ENCODE data around the gene GLB1L2. TPM values are rescaled to one million over a fixed set of nuclear protein-coding genes. Genes with fewer than 3 reads are reported as not detected.

GLB1L2 gene
- polyA plus RNA-seq, 1 of the 3 experiments (the other 2 are of a cell fraction), result 3.4 TPM

- TF ChIP-seq ZBTB33 (IDR thresholded peaks at IDR 0.05; ENCODE audit: borderline replicate concordance, low read depth) (no peak), RFX5 (IDR thresholded peaks at IDR 0.05; ENCODE audit: low read length) (no peak), RXRA (IDR thresholded peaks at IDR 0.05; ENCODE audit: borderline replicate concordance, low read depth) (no peak), POLR2AphosphoS5 (IDR thresholded peaks at IDR 0.05; ENCODE audit: low read depth, low read length) (no peak)
These were observed 41.2 kb downstream of the GLB1L2 start (continued) for GRCh38 chr11:134372961-134373360.

DNA sequence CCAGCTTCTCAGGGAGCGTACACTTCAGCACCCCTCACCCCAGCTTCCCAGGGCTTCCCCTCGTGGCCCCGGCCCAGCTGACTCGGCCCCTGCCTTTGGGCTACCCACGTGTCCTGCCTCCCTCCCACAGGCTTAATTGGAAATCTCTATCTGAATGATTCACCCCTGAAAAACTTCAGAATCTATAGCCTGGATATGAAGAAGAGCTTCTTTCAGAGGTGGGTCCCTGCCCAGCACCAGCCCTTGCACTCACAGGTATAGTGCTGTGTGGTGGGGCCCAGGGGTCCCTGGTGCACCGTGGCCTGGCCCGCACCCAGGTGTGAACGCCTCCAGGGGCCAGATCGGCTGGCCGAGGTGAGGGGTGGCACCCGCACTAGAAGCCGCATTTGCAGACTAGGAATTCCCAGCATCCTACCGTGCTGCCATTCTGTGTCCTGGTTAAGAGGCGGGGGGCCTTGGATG is 41.8 kb downstream of the GLB1L2 start:
- no peak for DNase-seq
- CTCF ChIA-PET, result interaction anchor here (1.6 kb wide), 1 partner anchor 205 kb away, joined by 6 read pairs; no protein-coding TSS in a partner anchor
- no peak overlapping the region for H3K4me2 ChIP-seq

GRCh38 chr11:134374171-134374570 is 42.4 kb downstream of the GLB1L2 start:
- ChIA-PET CTCF (interaction anchor here (1.0 to 1.6 kb wide), 2 partner anchors 205 to 494 kb away, joined by 4 to 6 read pairs; no protein-coding TSS in a partner anchor), POLR2A (no interaction called here)
- no peak for DNase-seq
- Histone ChIP-seq H4K20me1 (ENCODE audit: insufficient read depth) (no peaks in the 10 kb centered on the region), H3K9me2 (no peaks in the 10 kb centered on the region), H3F3A (replicated peaks; ENCODE audit: insufficient read depth) (no peaks in the 10 kb centered on the region), H3K27ac (ENCODE audit: low read depth in 2 of 2, low read length in 1 of 2) (no peak overlapping the region), H3K27me3 (ENCODE audit: insufficient read depth) (no peaks in the 10 kb centered on the region), H3K4me2 (no peak overlapping the region), H3K4me1 (ENCODE audit: control insufficient read depth in 1 of 2, insufficient read depth in 2 of 2, low read depth in 1 of 2, low read length in 1 of 2) (no peaks in the 10 kb centered on the region; a peak in 1 of 4 replicates), H3K9me3 (no peaks in the 10 kb centered on the region), H3K79me2 (ENCODE audit: insufficient read depth) (no peaks in the 10 kb centered on the region), H3K9ac (no peak overlapping the region), H3K4me3 (ENCODE audit: low read depth in 2 of 2, low read length in 1 of 2) (no peak overlapping the region), H2AFZ (ENCODE audit: low read depth) (no peak overlapping the region), H3K36me3 (replicated peaks in 1 of 2; ENCODE audit: control insufficient read depth in 1 of 2, insufficient read depth in 2 of 2, low read length in 1 of 2) (no peaks in the 10 kb centered on the region)
- WGBS (ENCODE audit: low lambda C conversion rate), result 59% methylated on average over 5 of the region's 9 CpGs
- TF ChIP-seq JUND (IDR thresholded peaks at IDR 0.05), result no peak
- TF ChIP-seq GABPA (IDR thresholded peaks at IDR 0.05; ENCODE audit: low read depth), result no peak
- TF ChIP-seq ELF1 (IDR thresholded peaks at IDR 0.05), result no peak
- no peak for TF ChIP-seq FOXM1 (IDR thresholded peaks at IDR 0.05; ENCODE audit: low read depth)
- TF ChIP-seq RCOR1 (IDR thresholded peaks at IDR 0.05; ENCODE audit: low read length), result no peak
- no peak for TF ChIP-seq EP300 (IDR thresholded peaks at IDR 0.05; ENCODE audit: borderline replicate concordance in 1 of 2, low read depth in 1 of 2, low read length in 1 of 2)
- no peak for TF ChIP-seq FOSL2 (IDR thresholded peaks at IDR 0.05; ENCODE audit: borderline replicate concordance, low read depth)
- TF ChIP-seq FOXJ3 (CRISPR knock-in tag; IDR thresholded peaks at IDR 0.05), result no peak
- TF ChIP-seq TAF1 (IDR thresholded peaks at IDR 0.05; ENCODE audit: borderline replicate concordance, low read depth, low read length), result no peak
- no peak for TF ChIP-seq ZBTB33 (IDR thresholded peaks at IDR 0.05; ENCODE audit: borderline replicate concordance, low read depth)
- no peak for TF ChIP-seq RFX5 (IDR thresholded peaks at IDR 0.05; ENCODE audit: low read length)
- TF ChIP-seq EZH2phosphoT487 (IDR thresholded peaks at IDR 0.05; ENCODE audit: borderline replicate concordance, low read depth), result no peak
- TF ChIP-seq POLR2AphosphoS5 (IDR thresholded peaks at IDR 0.05; ENCODE audit: low read depth, low read length), result no peak
- TF ChIP-seq NFIC (IDR thresholded peaks at IDR 0.05; ENCODE audit: borderline replicate concordance), result no peak
- TF ChIP-seq, protein P1, sequence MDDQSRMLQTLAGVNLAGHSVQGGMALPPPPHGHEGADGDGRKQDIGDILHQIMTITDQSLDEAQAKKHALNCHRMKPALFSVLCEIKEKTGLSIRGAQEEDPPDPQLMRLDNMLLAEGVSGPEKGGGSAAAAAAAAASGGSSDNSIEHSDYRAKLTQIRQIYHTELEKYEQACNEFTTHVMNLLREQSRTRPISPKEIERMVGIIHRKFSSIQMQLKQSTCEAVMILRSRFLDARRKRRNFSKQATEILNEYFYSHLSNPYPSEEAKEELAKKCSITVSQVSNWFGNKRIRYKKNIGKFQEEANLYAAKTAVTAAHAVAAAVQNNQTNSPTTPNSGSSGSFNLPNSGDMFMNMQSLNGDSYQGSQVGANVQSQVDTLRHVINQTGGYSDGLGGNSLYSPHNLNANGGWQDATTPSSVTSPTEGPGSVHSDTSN (IDR thresholded peaks at IDR 0.05), result no peak

More for the DNA sequence above, 41.8 kb downstream of the GLB1L2 start:
- no peaks in the 10 kb centered on the region for H3K36me3 ChIP-seq (replicated peaks in 1 of 2; ENCODE audit: control insufficient read depth in 1 of 2, insufficient read depth in 2 of 2, low read length in 1 of 2)
- no peaks in the 10 kb centered on the region for H3F3A ChIP-seq (replicated peaks; ENCODE audit: insufficient read depth)
- WGBS (ENCODE audit: low lambda C conversion rate), result 65% methylated on average over 7 of the region's 14 CpGs
- no peaks in the 10 kb centered on the region for H3K9me3 ChIP-seq
- H3K9ac ChIP-seq, result no peak overlapping the region
- H3K9me2 ChIP-seq, result no peaks in the 10 kb centered on the region
- TF ChIP-seq MEF2A (IDR thresholded peaks at IDR 0.05; ENCODE audit: borderline replicate concordance, low read depth) (no peak), RXRA (IDR thresholded peaks at IDR 0.05; ENCODE audit: borderline replicate concordance, low read depth) (no peak), RFX5 (IDR thresholded peaks at IDR 0.05; ENCODE audit: low read length) (no peak), SIN3A (IDR thresholded peaks at IDR 0.05; ENCODE audit: borderline replicate concordance, low read depth, low read length) (no peak), FOSL2 (IDR thresholded peaks at IDR 0.05; ENCODE audit: borderline replicate concordance, low read depth) (no peak), USF2 (IDR thresholded peaks at IDR 0.05; ENCODE audit: borderline replicate concordance, low read depth, low read length) (no peak), MXI1 (IDR thresholded peaks at IDR 0.05; ENCODE audit: low read depth, low read length) (no peak)
- no peak overlapping the region for H3K4me3 ChIP-seq (ENCODE audit: low read depth in 2 of 2, low read length in 1 of 2)
- POLR2A ChIA-PET, result interaction anchor here (0.5 kb wide), 1 partner anchor 19 kb away, joined by 3 read pairs; no protein-coding TSS in a partner anchor
- H3K4me1 ChIP-seq (ENCODE audit: control insufficient read depth in 1 of 2, insufficient read depth in 2 of 2, low read depth in 1 of 2, low read length in 1 of 2), result no peaks in the 10 kb centered on the region; a peak in 1 of 4 replicates
- H3K27ac ChIP-seq (ENCODE audit: low read depth in 2 of 2, low read length in 1 of 2), result no peak overlapping the region
- no peaks in the 10 kb centered on the region for H3K79me2 ChIP-seq (ENCODE audit: insufficient read depth)
- no peaks in the 10 kb centered on the region for H4K20me1 ChIP-seq (ENCODE audit: insufficient read depth)
- H3K27me3 ChIP-seq (ENCODE audit: insufficient read depth), result no peaks in the 10 kb centered on the region
- H2AFZ ChIP-seq (ENCODE audit: low read depth), result no peak overlapping the region
